Mesodermal cell (in vitro differentiated cells): ENCODE measurements around the gene IGFBP3.

Experiments
- H3K27ac ChIP-seq: 2 replicates; pipeline ENCODE4 v1.7.0; 2013; ENCODE audit warnings: mild to moderate bottlenecking, low read depth, low read length, moderate library complexity; ENCODE audit not compliant: severe bottlenecking
- H3K36me3 ChIP-seq: 2 replicates; pipeline ENCODE4 v1.7.1; 2013; ENCODE audit warnings: mild to moderate bottlenecking, low read length, moderate library complexity; ENCODE audit not compliant: control insufficient read depth, insufficient read depth
- H3K4me1 ChIP-seq: one replicate; pipeline ENCODE4 v1.7.1; 2013; ENCODE audit warnings: mild to moderate bottlenecking, low read length; ENCODE audit not compliant: insufficient read depth, control insufficient read depth, poor library complexity, severe bottlenecking
- H3K4me3 ChIP-seq: 2 replicates; pipeline ENCODE4 v1.7.0; 2013; ENCODE audit warnings: low read length, control low read depth, mild to moderate bottlenecking; ENCODE audit not compliant: insufficient read depth, poor library complexity, severe bottlenecking; ENCODE audit errors: extremely low read depth
- H3K9me3 ChIP-seq: 2 replicates; pipeline ENCODE4 v1.7.1; 2013; ENCODE audit warnings: mild to moderate bottlenecking, low read length, moderate library complexity; ENCODE audit not compliant: control insufficient read depth
- WGBS, 2 experiments: methylation state at CpG; one replicate each; pipeline ENCODE4 v1.1.5; 2013; ENCODE audit warnings: missing lambda C conversion rate in 2 of 2; ENCODE audit not compliant: insufficient coverage in 2 of 2; 5-methylcytosine and 5-hydroxymethylcytosine counted together

IGFBP3 gene

DNA sequence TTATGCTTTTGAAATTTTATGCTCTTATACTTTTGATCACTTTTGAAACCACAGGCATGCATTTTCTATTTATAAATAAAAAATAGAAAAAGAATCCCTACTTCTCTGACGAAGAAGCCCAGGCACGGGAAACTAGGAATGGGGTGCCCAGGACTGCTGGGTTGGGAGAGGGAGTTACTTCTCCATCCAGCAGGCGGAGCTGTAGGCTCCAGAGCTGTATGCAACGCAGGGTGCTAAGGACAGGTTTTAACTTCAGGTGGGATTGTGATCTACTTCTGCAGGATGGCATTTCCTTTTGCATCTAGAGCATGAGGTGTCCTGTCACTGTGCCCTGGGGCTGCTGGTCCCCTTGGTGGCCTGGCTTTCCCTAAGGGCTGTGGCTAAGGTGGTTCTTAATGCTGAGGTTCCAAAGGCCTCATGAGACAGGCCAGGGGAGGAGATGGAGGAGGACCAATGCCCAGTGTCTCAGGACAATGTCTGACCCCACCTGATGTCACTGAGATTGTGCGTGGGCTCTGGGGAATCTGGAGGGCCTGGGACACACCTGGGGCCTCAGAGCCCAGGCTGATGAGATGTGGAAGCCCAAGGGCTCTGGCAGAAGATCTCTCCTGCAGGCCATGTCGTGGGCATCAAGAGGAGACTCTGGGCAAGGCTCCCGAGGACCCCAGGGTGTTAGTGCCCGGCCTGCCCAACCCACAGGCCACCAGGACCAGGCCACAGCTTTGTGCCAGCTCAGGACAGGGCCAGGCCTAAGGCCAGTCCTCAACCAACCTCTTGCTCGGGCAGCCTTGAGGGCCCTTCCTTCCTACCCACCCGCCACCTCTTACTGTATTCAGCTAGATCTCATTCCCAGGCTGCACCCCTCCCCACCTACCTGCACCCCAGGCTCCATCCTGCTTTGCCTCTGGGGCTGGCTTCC lies 48.7 kb downstream of the IGFBP3 start:
- no peaks in the 10 kb centered on the region for H3K9me3 ChIP-seq
- peaks cover 4% of the 10 kb centered on the region for H3K4me1 ChIP-seq
- no peaks in the 10 kb centered on the region for H3K36me3 ChIP-seq
- no peak overlapping the region for H3K27ac ChIP-seq
- WGBS, 2 experiments, result 60 to 69% methylated on average over 5 to 10 of the region's 10 CpGs
- no peak overlapping the region for H3K4me3 ChIP-seq

DNA sequence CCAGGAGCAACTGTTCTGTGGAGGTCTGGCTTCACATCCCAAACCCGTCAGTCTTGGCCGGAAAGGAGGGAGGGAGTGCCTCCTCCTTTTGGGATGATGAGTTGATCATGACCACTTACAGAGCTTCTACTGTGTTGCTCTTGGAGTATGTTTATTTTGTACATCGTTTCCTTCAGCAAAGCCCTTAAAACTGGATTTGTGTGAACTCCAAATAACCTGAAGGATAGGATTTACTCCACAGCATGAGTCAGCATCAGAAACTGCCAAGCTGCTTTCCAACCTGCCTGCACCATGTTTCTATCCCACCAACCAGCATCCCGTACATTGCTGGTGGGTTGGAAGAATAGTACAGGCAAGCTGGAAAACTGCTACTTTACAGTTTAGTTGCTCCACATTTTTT lies 51.6 kb downstream of the IGFBP3 start:
- H3K27ac ChIP-seq, result no peak overlapping the region
- no peaks in the 10 kb centered on the region for H3K36me3 ChIP-seq
- 85% methylated on average over 2 of the region's 4 CpGs; no CpG with 5 or more reads in 1 of the 2 experiments for WGBS, 2 experiments
- H3K4me1 ChIP-seq, result peaks cover 2% of the 10 kb centered on the region
- no peaks in the 10 kb centered on the region for H3K9me3 ChIP-seq
- no peak overlapping the region for H3K4me3 ChIP-seq

DNA sequence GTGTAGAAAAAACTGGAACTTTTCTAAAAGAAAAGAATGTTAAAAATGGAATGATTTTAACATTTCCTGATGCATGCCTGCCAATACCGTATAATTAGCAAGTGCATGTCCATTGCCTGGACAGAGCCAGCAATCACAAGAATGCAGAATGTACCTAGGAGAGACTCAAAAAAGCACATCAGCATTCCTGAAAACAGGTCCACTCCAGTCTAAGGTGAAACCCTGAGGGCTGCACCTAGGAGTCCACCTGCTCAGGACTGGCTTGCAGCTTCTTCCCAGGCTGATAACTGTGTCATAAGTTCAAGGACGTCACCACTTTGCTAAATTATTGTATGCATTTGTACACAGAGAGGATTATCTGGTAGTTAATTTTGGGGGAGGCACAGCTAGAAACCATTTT lies 53.6 kb downstream of the IGFBP3 start:
- H3K9me3 ChIP-seq, result no peaks in the 10 kb centered on the region
- WGBS, 2 experiments, result 80 to 95% methylated on average over 2 of the region's 2 CpGs
- no peak overlapping the region for H3K4me3 ChIP-seq
- H3K36me3 ChIP-seq, result no peaks in the 10 kb centered on the region
- no peaks in the 10 kb centered on the region for H3K4me1 ChIP-seq
- H3K27ac ChIP-seq, result no peak overlapping the region

DNA sequence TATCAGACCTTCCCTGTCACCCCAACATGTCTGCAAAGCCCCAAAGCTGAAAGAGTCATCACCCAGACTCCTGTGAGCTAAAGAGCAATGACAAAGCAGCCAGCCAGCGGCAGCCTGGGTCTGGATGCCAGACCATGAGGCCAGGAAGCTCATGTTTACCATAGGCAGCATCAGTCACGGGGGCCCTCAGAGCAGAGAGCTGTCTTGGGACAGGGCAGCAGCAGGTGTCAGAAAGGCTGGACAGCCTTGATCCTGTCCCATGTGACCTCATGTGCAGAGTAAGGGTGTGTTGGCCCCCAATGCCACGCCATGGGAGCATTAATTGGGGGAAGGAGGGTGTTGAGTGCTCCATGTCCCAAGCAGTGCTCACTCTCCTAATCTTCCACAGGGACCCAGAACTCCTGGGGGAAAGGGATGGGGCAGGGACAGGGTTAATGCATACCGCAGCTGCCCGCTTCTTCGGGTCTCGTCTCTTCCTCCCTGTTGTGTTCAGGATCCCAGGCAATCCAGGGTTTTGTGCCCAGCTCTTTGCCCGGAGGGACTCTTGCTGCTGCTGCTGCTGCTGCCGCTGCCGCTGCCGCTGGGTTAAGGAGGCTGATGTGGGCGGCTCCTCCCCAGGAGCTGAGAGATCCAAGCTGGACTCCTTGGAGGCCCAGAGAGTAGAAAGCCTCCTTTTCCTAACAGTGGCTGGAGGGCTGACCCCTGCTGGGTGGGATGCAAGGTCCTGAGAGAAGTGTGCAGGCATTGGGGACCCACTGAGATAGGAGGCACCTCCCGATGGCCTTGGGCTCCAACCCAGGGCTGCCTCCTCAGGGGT lies 55.3 kb downstream of the IGFBP3 start:
- 82 to 88% methylated on average over 12 of the region's 13 CpGs for WGBS, 2 experiments
- Histone ChIP-seq H3K27ac (no peak overlapping the region), H3K4me1 (no peaks in the 10 kb centered on the region), H3K4me3 (no peak overlapping the region), H3K9me3 (no peaks in the 10 kb centered on the region), H3K36me3 (no peaks in the 10 kb centered on the region)

DNA sequence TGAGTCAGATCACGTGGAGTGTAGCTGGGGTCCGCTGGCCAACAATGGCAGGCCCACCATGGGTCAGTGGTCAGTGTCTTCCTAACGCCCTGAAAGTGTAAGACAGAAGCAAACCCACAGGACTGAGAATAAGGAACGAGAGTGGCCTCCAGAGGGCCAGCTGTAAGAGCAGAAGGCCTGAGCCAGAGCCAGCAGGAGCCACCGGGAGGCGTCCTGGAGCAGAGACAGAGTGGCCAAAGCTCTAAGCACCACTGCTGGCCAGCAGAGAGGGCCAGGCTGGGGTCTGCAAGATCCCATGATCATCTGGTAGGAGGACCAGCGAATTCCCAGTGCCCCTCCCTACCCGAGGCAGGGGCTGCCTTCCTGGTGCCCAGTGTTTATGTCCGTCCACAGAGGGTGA lies 57.4 kb downstream of the IGFBP3 start:
- H3K36me3 ChIP-seq, result no peaks in the 10 kb centered on the region
- H3K4me1 ChIP-seq, result no peaks in the 10 kb centered on the region
- WGBS, 2 experiments, result 77 to 78% methylated on average over 9 of the region's 9 CpGs
- H3K4me3 ChIP-seq, result no peak overlapping the region
- no peaks in the 10 kb centered on the region for H3K9me3 ChIP-seq
- H3K27ac ChIP-seq, result no peak overlapping the region
